Thyroid gland (tissue), 4 donors: Measurements from ENCODE around the gene SPEG.

Source experiments
- CTCF ChIP-seq, 6 experiments: fragments of 200-600 bp in 3 of 6; fragments of 450-650 bp in 3 of 6; sonication (generic) in 3 of 6; IDR thresholded peaks; one replicate each; pipeline ENCODE4 v1.5.1; 2016 to 2019; ENCODE audit warnings: antibody characterized with exemption in 6 of 6, mild to moderate bottlenecking in 2 of 6, inconsistent platforms in 1 of 6, moderate library complexity in 1 of 6
- POLR2A ChIP-seq, 2 donors: fragments of 450-650 bp; IDR thresholded peaks; one replicate each; pipeline ENCODE4 v1.6.1; 2017; ENCODE audit warnings: antibody characterized with exemption in 2 of 2, mild to moderate bottlenecking in 2 of 2, moderate library complexity in 1 of 2

GRCh38 chr2:219506802-219507526 lies 72.3 kb downstream of the SPEG start:
- TF ChIP-seq CTCF (IDR thresholded peaks at IDR 0.05), result no peak
- TF ChIP-seq POLR2A (IDR thresholded peaks at IDR 0.05), result no peak
